Thyroid gland (tissue), 4 donors: ENCODE results near the gene PRPH.

Experiments
- CTCF ChIP-seq, 6 experiments: fragments of 200-600 bp in 3 of 6; fragments of 450-650 bp in 3 of 6; sonication (generic) in 3 of 6; IDR thresholded peaks; one replicate each; pipeline ENCODE4 v1.5.1; 2016 to 2019; ENCODE audit warnings: antibody characterized with exemption in 6 of 6, mild to moderate bottlenecking in 2 of 6, inconsistent platforms in 1 of 6, moderate library complexity in 1 of 6
- POLR2A ChIP-seq, 2 donors: fragments of 450-650 bp; IDR thresholded peaks; one replicate each; pipeline ENCODE4 v1.6.1; 2017; ENCODE audit warnings: antibody characterized with exemption in 2 of 2, mild to moderate bottlenecking in 2 of 2, moderate library complexity in 1 of 2

GRCh38 chr12:49340095-49340870, 45.3 kb downstream of the PRPH start:
- no peak for TF ChIP-seq POLR2A (IDR thresholded peaks at IDR 0.05)
- TF ChIP-seq CTCF (IDR thresholded peaks at IDR 0.05), result no peak
